Karpas-422 (cell line): ENCODE results near the gene BBX. TPM values are rescaled to one million over a fixed set of nuclear protein-coding genes. Genes with fewer than 3 reads are reported as not detected.
"Not testable (repeated sequence)": the region's sequence is repeated elsewhere in the genome, so short reads cannot be mapped to it uniquely, and the experiment has no call there.

Source experiments
- DNase-seq: peaks from one replicate; pipeline ENCODE4 v3.0.0-alpha.2; 2015
- H2AFZ ChIP-seq: fragments of 200-600 bp; sonication (generic); 2 replicates; pipeline ENCODE4 v1.6.1; 2014; ENCODE audit warnings: antibody characterized with exemption, low read length, mixed read lengths
- H3K27ac ChIP-seq: fragments of 200-600 bp; sonication (generic); 2 replicates; pipeline ENCODE4 v1.5.1; 2014; ENCODE audit warnings: mild to moderate bottlenecking, low read length, moderate library complexity
- H3K27me3 ChIP-seq: fragments of 200-600 bp; sonication (generic); 2 replicates; pipeline ENCODE4 v1.6.1; 2014; ENCODE audit warnings: low read length, mixed read lengths
- H3K36me3 ChIP-seq: fragments of 200-600 bp; sonication (generic); 2 replicates; pipeline ENCODE4 v1.6.1; 2014; ENCODE audit warnings: low read length, mixed read lengths; ENCODE audit not compliant: insufficient read depth
- H3K4me1 ChIP-seq: fragments of 200-600 bp; sonication (generic); 2 replicates; pipeline ENCODE4 v1.6.1; 2014; ENCODE audit warnings: mild to moderate bottlenecking, low read length, mixed read lengths
- H3K4me2 ChIP-seq: fragments of 200-600 bp; sonication (generic); 2 replicates; pipeline ENCODE4 v1.6.1; 2014; ENCODE audit warnings: low read length, low read depth, mild to moderate bottlenecking; ENCODE audit not compliant: poor library complexity, severe bottlenecking
- H3K4me3 ChIP-seq: fragments of 200-600 bp; sonication (generic); 2 replicates; pipeline ENCODE4 v1.5.1; 2014; ENCODE audit warnings: mild to moderate bottlenecking, antibody characterized with exemption, low read length, mixed read lengths
- H3K79me2 ChIP-seq: fragments of 200-600 bp; sonication (generic); 2 replicates; pipeline ENCODE4 v1.6.1; 2014; ENCODE audit warnings: mild to moderate bottlenecking, low read length, mixed read lengths
- H3K9ac ChIP-seq: fragments of 200-600 bp; sonication (generic); 2 replicates; pipeline ENCODE4 v1.6.0; 2014; ENCODE audit warnings: low read length
- H3K9me2 ChIP-seq: fragments of 200-600 bp; sonication (generic), shearing (Covaris generic); replicated peaks from 2 replicates; pipeline ENCODE4 v1.6.0; 2014; ENCODE audit warnings: mild to moderate bottlenecking, low read length, moderate library complexity; ENCODE audit not compliant: insufficient read depth
- H3K9me3 ChIP-seq: fragments of 300-700, 200-600 bp; sonication (generic); 2 replicates; pipeline ENCODE4 v1.6.1; 2014; ENCODE audit warnings: low read length, mixed read lengths
- H4K20me1 ChIP-seq: fragments of 200-600 bp; sonication (generic); 2 replicates; pipeline ENCODE4 v1.6.1; 2014; ENCODE audit warnings: mild to moderate bottlenecking, antibody characterized with exemption, low read length, low read depth; ENCODE audit not compliant: insufficient read depth
- total RNA-seq: library from RNA; depleted of rRNA; stranded (reverse); fragments of >200 nt; shearing (Covaris generic); gene quantifications from 2 replicates; pipeline ENCODE4 v1.2.3, GENCODE V29; 2014; ENCODE audit warnings: low replicate concordance

The BBX gene
- total RNA-seq, 1 experiment from 2014 or later, result 109 TPM

- H3K9me3 ChIP-seq, result no peaks in the 10 kb centered on the region
- peaks cover 97% of the 10 kb centered on the region for H3K79me2 ChIP-seq
- no peaks in the 10 kb centered on the region for H3K27me3 ChIP-seq
- no peaks in the 10 kb centered on the region for H4K20me1 ChIP-seq
- no peak overlapping the region for H2AFZ ChIP-seq
- H3K4me3 ChIP-seq, result no peak overlapping the region
- DNase-seq, result no peak
- H3K4me1 ChIP-seq, result no peaks in the 10 kb centered on the region
- no peak overlapping the region for H3K27ac ChIP-seq
- H3K9me2 ChIP-seq, result no peaks in the 10 kb centered on the region
- H3K9ac ChIP-seq, result no peak overlapping the region
- no peak overlapping the region for H3K4me2 ChIP-seq
- H3K36me3 ChIP-seq, result peaks cover 20% of the 10 kb centered on the region; the same call in 1 of the 2 replicates
Observed at GRCh38 chr3:107548601-107549000, 25.8 kb downstream of the BBX start.

GRCh38 chr3:107555359-107555758, 32.6 kb downstream of the BBX start:
- Histone ChIP-seq H3K79me2 (peaks cover 100% of the 10 kb centered on the region), H3K36me3 (no peaks in the 10 kb centered on the region), H3K4me1 (peaks cover 11% of the 10 kb centered on the region), H3K9me2 (no peaks in the 10 kb centered on the region), H3K9me3 (no peaks in the 10 kb centered on the region), H3K27ac (no peak overlapping the region), H4K20me1 (no peaks in the 10 kb centered on the region; the same call in 1 of the 2 replicates), H3K4me2 (no peak overlapping the region), H3K9ac (no peak overlapping the region), H2AFZ (no peak overlapping the region), H3K4me3 (no peak overlapping the region), H3K27me3 (no peaks in the 10 kb centered on the region)
- DNase-seq, result no peak

- Histone ChIP-seq H3K4me1 (peaks cover 33% of the 10 kb centered on the region), H4K20me1 (no peaks in the 10 kb centered on the region; the same call in 1 of the 2 replicates), H3K4me3 (no peak overlapping the region), H2AFZ (no peak overlapping the region), H3K27me3 (no peaks in the 10 kb centered on the region), H3K36me3 (no peaks in the 10 kb centered on the region), H3K27ac (no peak overlapping the region), H3K79me2 (peaks cover 98% of the 10 kb centered on the region), H3K9me3 (no peaks in the 10 kb centered on the region), H3K9me2 (no peaks in the 10 kb centered on the region), H3K9ac (no peak overlapping the region), H3K4me2 (no peak overlapping the region)
- DNase-seq, result no peak
Observed at GRCh38 chr3:107557743-107558142, 35.0 kb downstream of the BBX start.

- no peak overlapping the region for H3K27ac ChIP-seq
- H3K9ac ChIP-seq, result no peak overlapping the region
- H4K20me1 ChIP-seq, result no peaks in the 10 kb centered on the region; the same call in 1 of the 2 replicates
- H3K36me3 ChIP-seq, result no peaks in the 10 kb centered on the region
- no peak overlapping the region for H3K4me3 ChIP-seq
- peaks cover 98% of the 10 kb centered on the region for H3K79me2 ChIP-seq
- no peaks in the 10 kb centered on the region for H3K9me2 ChIP-seq
- H3K4me1 ChIP-seq, result peaks cover 41% of the 10 kb centered on the region
- no peak for DNase-seq
- H2AFZ ChIP-seq, result no peak overlapping the region
- H3K27me3 ChIP-seq, result no peaks in the 10 kb centered on the region
- no peak overlapping the region for H3K4me2 ChIP-seq
- H3K9me3 ChIP-seq, result no peaks in the 10 kb centered on the region
Observed at GRCh38 chr3:107560166-107560565, 37.4 kb downstream of the BBX start.

- Histone ChIP-seq H3K9me2 (no peaks in the 10 kb centered on the region), H3K27me3 (no peaks in the 10 kb centered on the region), H3K4me3 (no peak overlapping the region), H3K79me2 (peaks cover 97% of the 10 kb centered on the region), H3K27ac (no peak overlapping the region), H3K9ac (no peak overlapping the region), H3K4me2 (no peak overlapping the region), H3K36me3 (no peaks in the 10 kb centered on the region), H4K20me1 (no peaks in the 10 kb centered on the region; the same call in 1 of the 2 replicates), H3K4me1 (peaks cover 41% of the 10 kb centered on the region), H3K9me3 (no peaks in the 10 kb centered on the region), H2AFZ (no peak overlapping the region)
- no peak for DNase-seq
Observed at GRCh38 chr3:107561980-107562379, 39.2 kb downstream of the BBX start.

GRCh38 chr3:107562969-107563529, 40.3 kb downstream of the BBX start:
- DNase-seq, result no peak
- Histone ChIP-seq H3K9ac (no peak overlapping the region), H3K36me3 (no peaks in the 10 kb centered on the region), H3K4me2 (no peak overlapping the region), H4K20me1 (no peaks in the 10 kb centered on the region; the same call in 1 of the 2 replicates), H2AFZ (no peak overlapping the region), H3K4me3 (no peak overlapping the region), H3K4me1 (peaks cover 41% of the 10 kb centered on the region), H3K9me3 (no peaks in the 10 kb centered on the region), H3K9me2 (no peaks in the 10 kb centered on the region), H3K27me3 (no peaks in the 10 kb centered on the region), H3K79me2 (peaks cover 97% of the 10 kb centered on the region), H3K27ac (no peak overlapping the region)

- H2AFZ ChIP-seq, H3K27ac ChIP-seq, H3K9ac ChIP-seq, H3K27me3 ChIP-seq, H3K9me3 ChIP-seq, H3K36me3 ChIP-seq, H3K4me3 ChIP-seq, H3K4me2 ChIP-seq, H3K9me2 ChIP-seq, DNase-seq, H4K20me1 ChIP-seq: not testable (repeated sequence)
- H3K79me2 ChIP-seq, result peaks cover 97% of the 10 kb centered on the region
- peaks cover 31% of the 10 kb centered on the region for H3K4me1 ChIP-seq
Observed at GRCh38 chr3:107565244-107565643, 42.5 kb downstream of the BBX start.

GRCh38 chr3:107571089-107571488, 48.3 kb downstream of the BBX start:
- DNase-seq, H3K9me3 ChIP-seq, H3K4me3 ChIP-seq, H2AFZ ChIP-seq, H3K9ac ChIP-seq, H3K4me2 ChIP-seq, H3K9me2 ChIP-seq, H3K36me3 ChIP-seq, H4K20me1 ChIP-seq, H3K4me1 ChIP-seq, H3K27me3 ChIP-seq, H3K27ac ChIP-seq: not testable (repeated sequence)
- H3K79me2 ChIP-seq, result peaks cover 99% of the 10 kb centered on the region
